Measurements from ENCODE around the gene SLC4A1. TPM values are rescaled to one million over a fixed set of nuclear protein-coding genes. Genes with fewer than 3 reads are reported as not detected.

The SLC4A1 gene
- polyA plus RNA-seq, 1 of the 3 experiments (the other 2 are of a cell fraction), result not detected

DNA sequence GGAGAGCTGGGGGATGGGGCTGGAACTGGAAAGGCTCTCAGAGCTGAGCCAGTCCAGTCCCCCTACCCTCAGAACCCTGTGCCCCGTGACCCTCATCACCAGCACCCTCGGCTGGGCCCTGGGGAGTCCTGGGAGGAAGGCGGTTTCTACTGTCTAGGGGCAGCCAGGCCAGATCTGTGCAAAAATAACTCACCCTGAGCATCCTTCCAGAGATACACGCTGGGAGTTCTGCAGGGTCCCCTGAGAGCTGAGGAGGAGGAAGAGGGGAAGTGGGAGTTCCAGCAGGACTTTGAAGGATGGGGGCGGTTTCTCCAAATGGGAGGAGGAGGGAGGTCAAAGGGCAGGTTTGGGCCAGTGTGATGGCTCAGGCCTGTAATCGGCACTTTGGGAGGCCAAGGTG is 5.0 kb upstream of the SLC4A1 start:
- Histone ChIP-seq H2AFZ (ENCODE audit: low read depth) (no peak overlapping the region), H3K27ac (ENCODE audit: low read depth in 2 of 2, low read length in 1 of 2) (no peak overlapping the region), H3K27me3 (ENCODE audit: insufficient read depth) (peaks cover 4% of the 10 kb centered on the region; the same call in 1 of the 2 replicates), H3K9ac (no peak overlapping the region), H4K20me1 (ENCODE audit: insufficient read depth) (no peaks in the 10 kb centered on the region), H3K9me2 (no peaks in the 10 kb centered on the region), H3K4me2 (no peak overlapping the region), H3K36me3 (replicated peaks in 1 of 2; ENCODE audit: control insufficient read depth in 1 of 2, insufficient read depth in 2 of 2, low read length in 1 of 2) (no peaks in the 10 kb centered on the region), H3K79me2 (ENCODE audit: insufficient read depth) (no peaks in the 10 kb centered on the region), H3K9me3 (no peaks in the 10 kb centered on the region), H3K4me1 (ENCODE audit: control insufficient read depth in 1 of 2, insufficient read depth in 2 of 2, low read depth in 1 of 2, low read length in 1 of 2) (peaks cover 0 to 10% of the 10 kb centered on the region in 2 experiments; a peak in 1 of 4 replicates), H3K4me3 (ENCODE audit: low read depth in 2 of 2, low read length in 1 of 2) (no peak overlapping the region), H3F3A (replicated peaks; ENCODE audit: insufficient read depth) (no peaks in the 10 kb centered on the region)
- no peak for DNase-seq
- ChIA-PET POLR2A (no interaction called here), CTCF (no interaction called here)
- TF ChIP-seq RFX5 (IDR thresholded peaks at IDR 0.05; ENCODE audit: low read length) (no peak), MXI1 (IDR thresholded peaks at IDR 0.05; ENCODE audit: low read depth, low read length) (no peak), EZH2phosphoT487 (IDR thresholded peaks at IDR 0.05; ENCODE audit: borderline replicate concordance, low read depth) (no peak), SMC3 (IDR thresholded peaks at IDR 0.05; ENCODE audit: low read depth, low read length) (no peak), GATA2 (CRISPR knock-in tag; IDR thresholded peaks at IDR 0.05) (no peak), NRF1 (IDR thresholded peaks at IDR 0.05; ENCODE audit: low read depth, low read length) (no peak), TAF1 (IDR thresholded peaks at IDR 0.05; ENCODE audit: borderline replicate concordance, low read depth, low read length) (no peak), ELF1 (IDR thresholded peaks at IDR 0.05) (no peak), RAD21 (IDR thresholded peaks at IDR 0.05; ENCODE audit: low read length) (no peak), YY1 (IDR thresholded peaks at IDR 0.05; ENCODE audit: low read depth) (no peak)
- TF ChIP-seq, protein P1, sequence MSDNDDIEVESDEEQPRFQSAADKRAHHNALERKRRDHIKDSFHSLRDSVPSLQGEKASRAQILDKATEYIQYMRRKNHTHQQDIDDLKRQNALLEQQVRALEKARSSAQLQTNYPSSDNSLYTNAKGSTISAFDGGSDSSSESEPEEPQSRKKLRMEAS (IDR thresholded peaks at IDR 0.05; ENCODE audit: low read depth), result no peak
- TF ChIP-seq, protein P2, sequence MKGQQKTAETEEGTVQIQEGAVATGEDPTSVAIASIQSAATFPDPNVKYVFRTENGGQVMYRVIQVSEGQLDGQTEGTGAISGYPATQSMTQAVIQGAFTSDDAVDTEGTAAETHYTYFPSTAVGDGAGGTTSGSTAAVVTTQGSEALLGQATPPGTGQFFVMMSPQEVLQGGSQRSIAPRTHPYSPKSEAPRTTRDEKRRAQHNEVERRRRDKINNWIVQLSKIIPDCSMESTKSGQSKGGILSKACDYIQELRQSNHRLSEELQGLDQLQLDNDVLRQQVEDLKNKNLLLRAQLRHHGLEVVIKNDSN (IDR thresholded peaks at IDR 0.05; ENCODE audit: borderline replicate concordance, low read depth), result no peak
- 62% methylated on average over 5 of the region's 6 CpGs for WGBS (ENCODE audit: low lambda C conversion rate)

DNA sequence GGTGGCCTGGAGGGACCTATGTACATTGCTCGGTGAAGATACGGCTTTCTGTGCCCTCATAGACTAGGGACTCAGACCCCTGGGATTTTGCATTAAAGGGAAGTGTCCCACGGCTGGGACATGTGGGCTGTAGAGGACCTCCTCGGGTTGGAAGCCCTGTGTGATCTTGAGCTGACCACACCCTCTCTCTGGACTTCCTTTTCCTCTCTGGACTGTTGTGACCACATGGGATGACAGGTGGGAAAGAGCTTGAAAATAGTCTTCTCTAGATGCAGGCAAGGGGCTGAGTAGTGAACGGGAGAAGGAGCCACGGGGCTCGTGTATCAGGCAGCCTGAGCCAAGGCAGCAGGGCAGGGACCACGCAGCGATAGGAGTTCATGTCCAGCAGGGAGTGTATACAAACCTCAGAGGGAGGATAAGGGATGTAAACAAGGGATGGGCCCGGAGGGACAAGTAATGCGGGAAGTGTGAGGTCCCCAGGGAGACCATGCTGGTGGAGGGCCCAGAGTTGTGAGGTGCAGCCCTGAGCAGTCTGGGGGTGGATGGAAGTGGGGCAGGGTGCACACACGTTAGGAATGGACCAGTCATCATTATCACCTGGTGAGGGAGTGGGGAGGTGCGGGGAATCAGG is 4.5 kb upstream of the SLC4A1 start:
- H3K9ac ChIP-seq, result no peak overlapping the region
- no peaks in the 10 kb centered on the region for H3K36me3 ChIP-seq (replicated peaks in 1 of 2; ENCODE audit: control insufficient read depth in 1 of 2, insufficient read depth in 2 of 2, low read length in 1 of 2)
- no peaks in the 10 kb centered on the region for H3K9me2 ChIP-seq
- H3K4me3 ChIP-seq (ENCODE audit: low read depth in 2 of 2, low read length in 1 of 2), result no peak overlapping the region
- no peak overlapping the region for H3K27ac ChIP-seq (ENCODE audit: low read depth in 2 of 2, low read length in 1 of 2)
- peaks cover 4% of the 10 kb centered on the region; the same call in 1 of the 2 replicates for H3K27me3 ChIP-seq (ENCODE audit: insufficient read depth)
- WGBS (ENCODE audit: low lambda C conversion rate), result 61% methylated on average over 12 of the region's 13 CpGs
- H3F3A ChIP-seq (replicated peaks; ENCODE audit: insufficient read depth), result no peaks in the 10 kb centered on the region
- peaks cover 0 to 10% of the 10 kb centered on the region in 2 experiments; a peak in 1 of 4 replicates for H3K4me1 ChIP-seq (ENCODE audit: control insufficient read depth in 1 of 2, insufficient read depth in 2 of 2, low read depth in 1 of 2, low read length in 1 of 2)
- H3K4me2 ChIP-seq, result no peak overlapping the region
- no peak overlapping the region for H2AFZ ChIP-seq (ENCODE audit: low read depth)
- H4K20me1 ChIP-seq (ENCODE audit: insufficient read depth), result no peaks in the 10 kb centered on the region
- H3K79me2 ChIP-seq (ENCODE audit: insufficient read depth), result no peaks in the 10 kb centered on the region
- no peaks in the 10 kb centered on the region for H3K9me3 ChIP-seq
- POLR2A ChIA-PET, result no interaction called here
- TF ChIP-seq YY1 (IDR thresholded peaks at IDR 0.05; ENCODE audit: low read depth), result no peak
- TF ChIP-seq SMC3 (IDR thresholded peaks at IDR 0.05; ENCODE audit: low read depth, low read length), result no peak
- TF ChIP-seq MXI1 (IDR thresholded peaks at IDR 0.05; ENCODE audit: low read depth, low read length), result no peak
- TF ChIP-seq NRF1 (IDR thresholded peaks at IDR 0.05; ENCODE audit: low read depth, low read length), result no peak
- TF ChIP-seq MEF2A (IDR thresholded peaks at IDR 0.05; ENCODE audit: borderline replicate concordance, low read depth), result no peak
- no peak for TF ChIP-seq RFX5 (IDR thresholded peaks at IDR 0.05; ENCODE audit: low read length)
- no peak for TF ChIP-seq EZH2phosphoT487 (IDR thresholded peaks at IDR 0.05; ENCODE audit: borderline replicate concordance, low read depth)
- no peak for TF ChIP-seq FOSL2 (IDR thresholded peaks at IDR 0.05; ENCODE audit: borderline replicate concordance, low read depth)
- no peak for TF ChIP-seq RXRA (IDR thresholded peaks at IDR 0.05; ENCODE audit: borderline replicate concordance, low read depth)
- TF ChIP-seq TEAD4 (IDR thresholded peaks at IDR 0.05; ENCODE audit: borderline replicate concordance, insufficient read depth), result no peak
- TF ChIP-seq FOXM1 (IDR thresholded peaks at IDR 0.05; ENCODE audit: low read depth), result no peak
- CTCF ChIA-PET, result no interaction called here
- no peak for DNase-seq
